Glutamatergic neuron (in vitro differentiated cells): ENCODE data around the gene GAB4. TPM values are rescaled to one million over a fixed set of nuclear protein-coding genes. Genes with fewer than 3 reads are reported as not detected.
A peak's percentile ranks its signal among the peaks of the same experiment; 100 is the strongest.
"Not testable (repeated sequence)": the region's sequence is repeated elsewhere in the genome, so short reads cannot be mapped to it uniquely, and the experiment has no call there.

Experiments used
- DNase-seq: peaks from one replicate; pipeline ENCODE4 v3.0.0; 2022
- H3K27ac Mint-ChIP-seq: one replicate; pipeline ENCODE4 v1.8.0; 2020; ENCODE audit warnings: mild to moderate bottlenecking, mixed read lengths, inconsistent platforms; ENCODE audit not compliant: unreplicated experiment
- H3K27me3 Mint-ChIP-seq: one replicate; pipeline ENCODE4 v1.8.0; 2020; ENCODE audit warnings: mild to moderate bottlenecking, moderate library complexity, mixed read lengths, inconsistent platforms; ENCODE audit not compliant: unreplicated experiment
- H3K36me3 Mint-ChIP-seq: one replicate; pipeline ENCODE4 v1.8.0; 2020; ENCODE audit warnings: mild to moderate bottlenecking, mixed read lengths, inconsistent platforms; ENCODE audit not compliant: unreplicated experiment
- H3K4me1 Mint-ChIP-seq: one replicate; pipeline ENCODE4 v1.8.0; 2020; ENCODE audit warnings: mild to moderate bottlenecking, low read depth, mixed read lengths, inconsistent platforms; ENCODE audit not compliant: unreplicated experiment
- H3K4me3 Mint-ChIP-seq: one replicate; pipeline ENCODE4 v1.8.0; 2020; ENCODE audit warnings: mild to moderate bottlenecking, mixed read lengths, inconsistent platforms; ENCODE audit not compliant: unreplicated experiment
- H3K9me3 Mint-ChIP-seq: one replicate; pipeline ENCODE4 v1.8.0; 2020; ENCODE audit warnings: mild to moderate bottlenecking, moderate library complexity, mixed read lengths, inconsistent platforms; ENCODE audit not compliant: unreplicated experiment
- CTCF ChIP-seq: fragments of 200-600 bp; sonication (generic); IDR thresholded peaks from one replicate; pipeline ENCODE4 v1.5.0; 2021; ENCODE audit not compliant: partially characterized antibody, unreplicated experiment
- total RNA-seq: library from RNA; stranded (reverse); fragmentation: NEBNext Ultra II Directional; extraction: Animal tissue kit (Norgen Biotek cat#: 25700); gene quantifications from one replicate; pipeline ENCODE4 v1.2.1, GENCODE V29; 2021; ENCODE audit not compliant: unreplicated experiment

The GAB4 gene
- total RNA-seq, 1 donor from 2014 or later: 0.15 TPM

GRCh38 chr22:17046566-17047348 is 38.7 kb upstream of the GAB4 start:
- no peaks in the 10 kb centered on the region for H3K27me3 Mint-ChIP-seq
- no peak overlapping the region for H3K4me3 Mint-ChIP-seq
- no peaks in the 10 kb centered on the region for H3K4me1 Mint-ChIP-seq
- no peak for TF ChIP-seq CTCF
- H3K36me3 Mint-ChIP-seq: no peaks in the 10 kb centered on the region
- H3K9me3 Mint-ChIP-seq: no peaks in the 10 kb centered on the region
- H3K27ac Mint-ChIP-seq: no peak overlapping the region
- no peak for DNase-seq

GRCh38 chr22:17043521-17043920 is 35.5 kb upstream of the GAB4 start:
- TF ChIP-seq CTCF: no peak
- H3K4me3 Mint-ChIP-seq: no peak overlapping the region
- no peak for DNase-seq
- H3K36me3 Mint-ChIP-seq: no peaks in the 10 kb centered on the region
- H3K27ac Mint-ChIP-seq: no peak overlapping the region
- H3K27me3 Mint-ChIP-seq: no peaks in the 10 kb centered on the region
- no peaks in the 10 kb centered on the region for H3K9me3 Mint-ChIP-seq
- H3K4me1 Mint-ChIP-seq: no peaks in the 10 kb centered on the region

GRCh38 chr22:17036842-17037711 is 29.1 kb upstream of the GAB4 start:
- not testable (repeated sequence) for H3K36me3 Mint-ChIP-seq, DNase-seq, H3K27ac Mint-ChIP-seq, H3K4me1 Mint-ChIP-seq, H3K9me3 Mint-ChIP-seq, H3K27me3 Mint-ChIP-seq
- H3K4me3 Mint-ChIP-seq: peak overlapping the region; percentile 52

- H3K36me3 Mint-ChIP-seq, H3K27ac Mint-ChIP-seq, H3K27me3 Mint-ChIP-seq, H3K4me1 Mint-ChIP-seq, H3K9me3 Mint-ChIP-seq: not testable (repeated sequence)
- peak; percentile 40 for DNase-seq
- H3K4me3 Mint-ChIP-seq: peak overlapping the region; percentile 57
These were observed 28.2 kb upstream of the GAB4 start for GRCh38 chr22:17035976-17036841.

- Mint-ChIP-seq H3K27ac (no peak overlapping the region), H3K9me3 (peaks cover 4% of the 10 kb centered on the region)
These were observed 27.2 kb upstream of the GAB4 start for GRCh38 chr22:17035246-17035645.

GRCh38 chr22:17034532-17034931 is 26.5 kb upstream of the GAB4 start:
- H3K27ac Mint-ChIP-seq, H3K9me3 Mint-ChIP-seq, H3K4me3 Mint-ChIP-seq, H3K4me1 Mint-ChIP-seq, DNase-seq, H3K27me3 Mint-ChIP-seq, H3K36me3 Mint-ChIP-seq: not testable (repeated sequence)

More at GRCh38 chr22:17035246-17035645, 27.2 kb upstream of the GAB4 start:
- Mint-ChIP-seq H3K36me3 (no peaks in the 10 kb centered on the region), H3K4me1 (no peaks in the 10 kb centered on the region), H3K4me3 (no peak overlapping the region), H3K27me3 (peaks cover 4% of the 10 kb centered on the region)
- TF ChIP-seq CTCF: no peak
- no peak for DNase-seq

- H3K27ac Mint-ChIP-seq, H3K27me3 Mint-ChIP-seq, DNase-seq, H3K9me3 Mint-ChIP-seq, H3K4me1 Mint-ChIP-seq, H3K4me3 Mint-ChIP-seq, H3K36me3 Mint-ChIP-seq: not testable (repeated sequence)
These were observed 24.3 kb upstream of the GAB4 start for GRCh38 chr22:17032277-17032676.

- DNase-seq, H3K27ac Mint-ChIP-seq, H3K9me3 Mint-ChIP-seq, H3K27me3 Mint-ChIP-seq, H3K4me3 Mint-ChIP-seq, H3K4me1 Mint-ChIP-seq, H3K36me3 Mint-ChIP-seq: not testable (repeated sequence)
These were observed 16.4 kb upstream of the GAB4 start for GRCh38 chr22:17024380-17024779.

GRCh38 chr22:17015552-17015951 is 7.5 kb upstream of the GAB4 start:
- not testable (repeated sequence) for H3K27ac Mint-ChIP-seq, H3K27me3 Mint-ChIP-seq, H3K36me3 Mint-ChIP-seq, H3K9me3 Mint-ChIP-seq, DNase-seq, H3K4me3 Mint-ChIP-seq, H3K4me1 Mint-ChIP-seq
